Measurements from ENCODE around the gene EPOP. TPM values are rescaled to one million over a fixed set of nuclear protein-coding genes. Genes with fewer than 3 reads are reported as not detected.

The EPOP gene
- total RNA-seq (2014; rRNA removed; shearing (Covaris generic)), result 9.5 and 11.6 TPM in 2 replicates
- 7.6 and 11.9 TPM in 2 replicates for polyA plus RNA-seq (2014; cell fraction: nucleus; rRNA removed)

DNA sequence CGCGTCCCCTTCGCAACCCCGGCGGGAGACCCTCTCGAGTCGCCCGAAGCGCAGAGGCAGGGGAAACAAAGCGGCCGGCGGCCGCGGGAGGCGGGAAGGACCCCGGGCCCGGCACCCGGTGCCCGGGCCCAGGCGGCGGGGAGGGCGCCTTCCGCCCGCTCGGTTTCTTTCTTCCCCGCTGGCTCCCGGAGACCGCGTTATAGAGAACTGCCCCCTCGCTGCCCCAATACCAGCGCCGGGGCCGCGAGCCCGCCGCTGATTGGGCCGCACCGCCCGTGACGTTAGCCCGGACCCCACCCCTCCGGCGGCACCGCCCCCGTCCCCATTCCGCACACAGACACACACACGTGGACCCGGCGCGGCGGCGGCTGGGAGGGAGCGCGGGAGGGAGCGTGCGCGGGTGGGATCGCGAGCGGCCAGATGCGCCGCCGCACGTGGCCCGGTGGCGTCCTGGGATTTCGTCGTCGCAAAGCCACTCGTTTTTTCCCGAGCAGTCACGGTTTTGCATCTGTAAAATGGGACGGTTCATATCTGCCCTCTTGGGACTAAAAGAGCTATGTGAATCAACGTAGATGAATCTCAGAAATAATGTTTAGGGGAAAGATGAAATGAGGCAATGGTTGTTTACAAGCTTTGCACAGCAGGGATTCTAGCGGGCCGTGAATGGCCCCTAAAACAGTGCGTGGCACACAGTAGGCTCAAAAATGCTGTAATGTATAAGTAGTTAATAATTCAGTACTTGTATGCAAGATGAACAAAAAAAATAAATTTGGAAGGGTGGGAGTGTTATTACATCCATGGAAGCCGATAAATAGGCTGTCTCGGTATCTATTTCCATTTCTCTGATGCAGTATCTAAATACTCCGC is at the start of gene EPOP:
Gene EPOP (minus strand): TSS at position 209 of the 867 bp plus-strand sequence. CDS start 462 bp downstream, outside the sequence.
- peak; percentile 84 for DNase-seq (ENCODE audit: extremely low read depth, low read depth)

GRCh38 chr17:38721802-38722201 is 47.0 kb upstream of the EPOP start:
- DNase-seq (ENCODE audit: extremely low read depth, low read depth), result no peak

DNA sequence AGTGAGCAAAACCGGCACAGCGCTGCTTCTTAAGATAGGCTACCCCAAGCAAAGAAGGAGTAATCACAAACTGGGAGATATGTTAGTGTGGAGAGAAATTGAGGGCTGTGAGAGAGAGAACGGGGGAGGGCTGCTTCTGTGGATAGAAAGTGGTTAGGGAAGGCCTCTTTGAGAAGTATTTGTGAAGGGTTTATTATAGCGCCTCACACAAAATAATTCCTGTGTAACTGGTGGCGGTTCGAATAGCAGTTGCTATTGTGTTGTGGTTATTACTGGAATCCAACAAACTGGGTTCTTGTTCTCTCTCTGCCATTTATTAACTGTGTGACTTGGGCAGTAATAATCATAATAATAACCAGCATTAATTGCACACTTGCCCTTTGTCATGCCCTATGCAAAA is 46.2 kb upstream of the EPOP start:
- DNase-seq (ENCODE audit: extremely low read depth, low read depth), result no peak

DNA sequence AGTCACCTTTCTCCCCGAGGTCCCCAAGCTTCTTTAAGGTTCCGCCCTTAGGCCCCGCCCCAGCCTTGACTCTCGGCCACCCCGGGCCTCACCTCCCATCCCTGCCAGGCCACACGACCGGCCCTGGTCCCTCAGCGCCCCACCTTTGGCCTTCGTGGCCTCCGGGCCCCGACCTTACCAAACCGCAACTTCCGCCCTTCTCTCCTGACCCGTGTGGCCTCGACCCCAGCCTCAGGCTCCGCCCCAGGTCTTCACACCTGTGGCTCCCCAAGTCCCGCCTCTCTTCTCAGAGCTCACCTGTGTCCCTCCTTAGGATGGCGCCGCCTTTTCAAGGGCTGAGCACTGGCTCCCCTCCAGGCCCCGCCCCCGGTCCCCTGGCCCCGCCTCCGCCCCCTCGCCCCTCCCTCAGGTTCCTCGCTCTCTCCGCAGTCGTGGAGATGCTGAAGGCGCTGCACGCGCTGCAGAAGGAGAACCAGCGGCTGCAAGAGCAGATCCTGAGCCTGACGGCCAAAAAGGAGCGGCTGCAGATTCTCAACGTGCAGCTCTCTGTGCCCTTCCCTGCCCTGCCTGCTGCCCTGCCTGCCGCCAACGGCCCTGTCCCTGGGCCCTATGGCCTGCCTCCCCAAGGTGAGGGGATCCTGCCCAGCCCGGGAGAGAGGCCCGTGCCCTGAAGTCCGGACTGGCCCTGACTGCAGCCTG is 45.3 kb upstream of the EPOP start:
- no peak for DNase-seq (ENCODE audit: extremely low read depth, low read depth)

GRCh38 chr17:38719289-38719942 is 44.7 kb upstream of the EPOP start:
- DNase-seq (ENCODE audit: extremely low read depth, low read depth), result no peak

DNA sequence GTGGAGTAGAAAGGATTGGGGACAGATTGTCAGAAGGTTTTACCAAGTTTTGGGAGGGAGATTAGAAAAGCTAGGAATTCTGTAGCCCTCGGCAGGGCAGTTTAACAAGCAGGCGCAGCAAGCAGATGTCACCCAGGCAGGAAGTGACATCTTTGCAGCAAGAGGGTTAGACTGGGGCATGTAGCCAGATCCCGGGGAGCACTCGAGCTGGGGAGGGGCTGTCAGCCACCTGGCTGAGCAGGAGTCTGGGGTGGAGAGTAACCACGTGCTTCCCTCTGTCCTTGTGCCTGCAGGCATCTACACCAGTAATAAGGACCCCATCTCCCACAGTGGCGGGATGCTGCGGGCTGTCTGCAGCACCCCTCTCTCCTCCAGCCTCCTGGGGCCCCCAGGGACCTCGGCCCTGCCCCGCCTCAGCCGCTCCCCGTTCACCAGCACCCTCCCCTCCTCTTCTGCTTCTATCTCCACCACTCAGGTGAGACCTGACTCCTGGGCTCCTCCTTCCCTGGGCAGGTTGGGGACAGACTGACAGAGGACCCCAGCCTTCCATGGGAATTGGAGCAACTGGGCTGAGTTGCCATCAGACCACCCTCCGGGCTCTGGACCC is 42.5 kb upstream of the EPOP start:
- DNase-seq (ENCODE audit: extremely low read depth, low read depth), result no peak

GRCh38 chr17:38716368-38717005 is 41.7 kb upstream of the EPOP start:
- DNase-seq (ENCODE audit: extremely low read depth, low read depth), result no peak

DNA sequence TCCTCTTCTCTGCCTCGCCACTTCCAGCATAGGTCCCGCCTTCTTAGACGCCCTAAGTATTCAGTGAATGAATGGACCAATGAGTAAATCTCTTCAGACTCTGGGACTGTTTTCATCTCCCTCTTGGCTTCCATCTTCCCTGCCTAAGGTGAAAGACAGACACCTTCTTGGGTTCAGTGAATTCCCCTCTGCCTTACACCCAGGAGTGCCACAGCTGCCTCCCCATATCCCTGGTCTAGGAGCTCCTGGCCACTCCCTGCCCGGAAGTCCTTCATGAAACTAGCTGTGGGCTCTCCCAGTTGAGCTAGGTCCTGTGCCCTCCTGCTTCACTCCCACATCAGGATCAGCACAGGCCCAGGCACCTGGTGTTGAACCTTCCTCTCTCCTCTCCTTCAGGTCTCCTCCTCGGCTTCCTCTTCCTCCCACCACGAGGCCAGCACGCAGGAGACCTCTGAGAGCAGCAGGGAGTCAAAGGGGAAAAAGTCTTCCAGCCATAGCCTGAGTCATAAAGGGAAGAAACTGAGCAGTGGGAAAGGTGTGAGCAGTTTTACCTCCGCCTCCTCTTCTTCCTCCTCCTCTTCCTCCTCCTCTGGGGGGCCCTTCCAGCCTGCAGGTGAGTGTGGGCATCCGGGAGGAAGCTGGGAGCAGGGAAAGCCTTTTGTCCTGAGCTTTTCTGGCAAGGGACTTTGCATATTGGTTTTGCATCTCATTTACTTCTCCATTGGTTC is 40.6 kb upstream of the EPOP start:
- DNase-seq (ENCODE audit: extremely low read depth, low read depth), result no peak

DNA sequence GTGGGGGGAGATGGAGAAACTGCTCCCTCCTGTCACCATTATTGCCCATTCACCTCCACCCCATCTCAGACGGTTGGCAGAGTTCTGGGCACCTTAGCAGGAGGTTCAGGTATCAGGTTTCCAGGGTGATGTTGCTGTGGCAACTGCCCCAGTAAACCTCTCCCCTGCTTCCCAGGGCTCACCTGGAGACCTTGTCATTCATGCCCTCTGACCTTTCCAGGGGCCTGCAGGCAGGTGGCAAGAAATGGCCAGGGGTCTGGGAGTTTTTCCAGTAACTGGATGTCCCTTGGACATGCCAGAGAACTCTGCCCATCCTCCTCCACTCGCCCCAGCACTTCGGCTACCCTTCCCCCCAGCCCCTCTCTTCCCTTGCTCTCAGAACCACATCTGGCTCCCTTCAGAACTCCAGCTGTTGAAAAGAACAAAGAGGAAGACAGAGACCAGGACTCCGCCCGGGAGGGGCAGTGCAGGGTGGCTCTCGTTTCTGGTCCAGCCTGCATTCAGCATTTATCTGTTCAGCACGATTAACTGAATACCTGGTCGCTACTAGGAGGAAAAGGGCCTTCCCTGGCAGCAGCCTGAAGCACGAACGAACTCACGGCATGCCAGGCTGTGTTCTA is 38.8 kb upstream of the EPOP start:
- no peak for DNase-seq (ENCODE audit: extremely low read depth, low read depth)

DNA sequence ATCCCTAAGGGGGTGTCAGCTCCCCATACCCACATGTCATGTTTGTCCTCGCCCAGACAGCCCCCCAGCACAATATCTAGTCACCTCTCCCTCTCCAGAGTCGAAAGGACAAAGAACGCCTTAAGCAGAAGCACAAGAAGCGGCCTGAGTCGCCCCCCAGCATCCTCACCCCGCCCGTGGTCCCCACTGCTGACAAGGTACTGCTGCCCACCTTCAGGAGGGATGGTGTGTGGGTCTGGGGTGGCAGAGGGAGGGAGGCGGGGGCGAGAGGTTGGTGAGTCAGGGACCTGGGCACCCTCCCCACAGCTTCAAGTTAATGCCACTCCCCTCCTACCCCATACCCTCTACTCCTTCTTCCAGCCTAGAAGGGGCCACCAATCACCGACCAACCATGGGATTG is 37.8 kb upstream of the EPOP start:
- no peak for DNase-seq (ENCODE audit: extremely low read depth, low read depth)

DNA sequence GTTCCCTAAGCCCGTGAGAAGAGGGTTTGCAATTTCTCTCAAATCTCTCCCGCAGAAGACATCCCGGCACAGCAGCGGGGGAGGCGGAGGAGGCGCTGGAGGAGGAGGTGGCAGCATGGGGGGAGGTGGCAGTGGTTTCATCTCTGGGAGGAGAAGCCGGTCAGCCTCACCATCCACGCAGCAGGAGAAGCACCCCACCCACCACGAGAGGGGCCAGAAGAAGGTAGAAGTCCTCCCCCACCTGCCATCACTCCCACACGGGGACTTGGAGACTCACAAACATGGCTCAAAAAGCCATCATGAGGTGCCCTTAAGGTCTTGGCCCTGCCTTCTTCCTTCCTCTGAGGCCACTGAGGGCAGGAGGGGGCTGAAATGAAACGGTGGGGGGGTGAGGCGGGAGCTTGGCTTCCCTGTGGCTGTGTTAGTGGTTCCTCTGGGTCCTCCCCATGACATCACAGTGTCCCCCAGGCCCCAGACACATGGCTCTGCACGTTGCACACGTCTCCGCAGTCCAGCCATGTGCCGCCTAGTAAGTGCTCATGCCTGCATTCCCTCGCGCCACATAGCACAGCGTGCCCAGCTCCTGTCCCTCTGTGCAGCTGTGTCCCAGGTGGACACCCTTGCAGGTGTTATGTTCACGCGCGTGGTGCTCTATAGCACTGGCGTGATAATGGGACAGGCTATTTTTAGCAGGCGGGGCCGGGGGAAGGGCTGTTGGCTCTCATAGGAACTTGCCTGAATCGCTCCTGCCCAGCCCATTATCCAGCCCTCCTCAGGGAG is 37.2 kb upstream of the EPOP start:
- DNase-seq (ENCODE audit: extremely low read depth, low read depth), result no peak

- no peak for DNase-seq (ENCODE audit: extremely low read depth, low read depth)
These were observed 36.2 kb upstream of the EPOP start for GRCh38 chr17:38710985-38711384.

DNA sequence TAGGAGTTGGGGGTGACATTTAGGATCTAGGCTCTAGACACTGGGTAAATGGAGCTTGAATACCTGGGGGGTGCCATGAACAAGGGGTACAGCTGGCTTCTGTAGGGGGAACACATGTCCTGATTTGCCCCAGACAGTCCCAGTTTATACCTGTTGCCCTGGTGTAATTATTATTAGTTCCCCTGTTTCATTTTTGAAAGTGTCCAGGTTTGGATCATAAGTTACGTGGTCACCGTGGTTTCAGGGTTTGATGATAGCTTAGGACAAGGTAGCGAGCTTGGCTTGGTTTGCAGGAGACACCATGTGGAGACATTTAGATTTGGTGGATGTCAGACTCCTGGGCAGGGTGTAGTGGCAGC is 35.8 kb upstream of the EPOP start:
- no peak for DNase-seq (ENCODE audit: extremely low read depth, low read depth)

DNA sequence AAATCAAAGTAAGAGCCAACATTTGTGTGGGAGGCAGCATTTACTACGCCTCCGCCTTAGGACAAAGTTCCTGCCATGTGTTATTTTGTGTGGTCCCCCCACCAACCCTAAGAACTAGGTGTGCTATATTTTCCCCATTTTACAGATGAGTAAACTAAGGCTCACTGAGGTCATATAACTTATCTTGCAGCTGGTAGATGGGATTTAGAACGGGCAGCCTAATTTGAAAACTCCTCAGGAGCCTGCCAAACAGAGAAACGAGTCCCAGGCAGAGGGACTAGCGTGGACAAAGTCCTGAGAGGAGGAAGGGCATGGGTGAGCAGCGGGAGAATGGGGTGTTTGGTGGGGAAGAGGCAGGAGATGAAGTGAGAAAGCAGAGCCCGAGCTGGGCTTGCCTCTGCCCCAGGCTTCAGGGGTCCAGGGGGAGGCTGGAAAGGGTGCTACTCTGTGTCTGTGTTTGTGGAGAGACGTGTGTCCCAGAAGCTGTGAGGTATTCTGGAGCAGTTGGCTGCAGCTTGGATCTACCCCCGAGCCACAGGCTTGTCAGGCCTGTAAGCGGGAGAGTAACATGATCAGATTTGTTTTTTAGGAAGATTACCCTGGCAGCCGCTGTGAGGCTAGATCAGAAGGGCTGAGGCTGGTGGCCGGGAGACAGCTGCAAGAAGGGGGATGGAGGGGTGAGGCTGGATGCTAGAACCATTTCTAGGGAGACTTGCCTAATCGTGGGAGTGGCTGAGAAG is 35.3 kb upstream of the EPOP start:
- DNase-seq (ENCODE audit: extremely low read depth, low read depth), result no peak

DNA sequence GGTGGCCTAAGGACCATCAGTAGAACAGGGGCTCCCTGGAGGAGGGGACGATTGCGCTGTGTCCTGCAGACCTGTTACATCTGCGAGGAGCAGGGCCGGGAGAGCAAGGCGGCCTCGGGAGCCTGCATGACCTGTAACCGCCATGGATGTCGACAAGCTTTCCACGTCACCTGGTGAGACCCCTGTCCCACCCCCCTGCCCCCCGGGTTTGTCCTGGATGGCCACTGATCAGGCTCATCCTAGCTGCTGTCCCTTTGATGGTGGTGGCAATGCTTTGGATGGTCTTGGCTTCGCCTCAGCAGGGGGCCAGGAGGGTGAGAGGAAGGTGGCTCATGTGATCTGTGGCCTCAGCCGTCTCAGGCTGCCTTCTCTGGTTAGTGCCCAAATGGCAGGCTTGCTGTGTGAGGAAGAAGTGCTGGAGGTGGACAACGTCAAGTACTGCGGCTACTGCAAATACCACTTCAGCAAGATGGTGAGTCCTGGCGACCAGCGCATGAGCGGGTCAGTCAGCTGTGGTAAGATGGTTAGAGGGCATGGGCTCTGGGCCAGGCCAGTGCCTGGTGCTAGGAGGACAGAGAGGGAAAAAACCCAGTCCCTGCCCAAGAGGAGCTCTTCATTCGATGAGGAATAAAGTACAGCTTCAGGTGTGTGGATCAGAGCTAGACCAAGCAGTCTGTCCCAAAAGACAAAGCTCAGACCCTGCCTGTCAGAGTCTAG is 34.5 kb upstream of the EPOP start:
- DNase-seq (ENCODE audit: extremely low read depth, low read depth), result no peak

GRCh38 chr17:38707678-38708351 is 33.1 kb upstream of the EPOP start:
- no peak for DNase-seq (ENCODE audit: extremely low read depth, low read depth)

Data from NCI-H460 (cell line).